ENCODE results near the gene KEAP1. TPM values are rescaled to one million over a fixed set of nuclear protein-coding genes. Genes with fewer than 3 reads are reported as not detected.

KEAP1 gene
- total and polyA plus RNA-seq, 10 of the 15 experiments (the other 5 are each of a cell fraction or from before 2014, with no cell fraction given) = 1.4 to 87.7 (median 48.6) TPM

DNA sequence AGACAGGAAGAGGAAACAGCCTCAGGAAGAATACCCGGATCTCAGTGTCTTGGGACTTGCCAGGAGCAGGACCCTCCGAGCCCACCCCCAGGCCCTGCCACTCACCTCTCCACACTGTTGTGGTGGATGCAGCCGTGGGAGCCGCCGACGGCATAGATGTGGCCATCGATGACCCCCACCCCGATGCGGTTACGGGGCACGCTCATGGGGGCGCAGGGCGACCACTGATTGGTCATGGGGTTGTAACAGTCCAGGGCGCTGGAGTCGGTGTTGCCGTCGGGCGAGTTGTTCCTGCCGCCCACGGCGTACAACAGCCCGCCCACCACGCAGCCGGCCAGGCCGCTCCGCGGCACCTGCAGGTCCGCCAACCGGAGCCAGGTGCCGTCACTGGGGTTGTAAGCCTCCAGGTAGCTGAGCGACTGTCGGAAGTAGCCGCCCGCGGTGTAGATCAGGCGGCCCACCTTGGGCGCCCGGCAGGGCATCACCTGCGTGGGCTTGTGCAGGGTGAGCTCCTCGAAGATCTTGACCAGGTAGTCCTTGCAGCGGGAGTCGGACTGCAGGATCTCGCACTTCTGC, 11.6 kb downstream of the KEAP1 start:
- no peaks in the 10 kb centered on the region for H3K27me3 ChIP-seq (replicated peaks in 1 of 2; ENCODE audit: control insufficient read depth in 2 of 2, insufficient read depth in 2 of 2, low read length in 1 of 2)
- TF ChIP-seq WRNIP1 (IDR thresholded peaks at IDR 0.05; ENCODE audit: borderline replicate concordance, low read depth, low read length) = no peak
- TF ChIP-seq, protein P1, sequence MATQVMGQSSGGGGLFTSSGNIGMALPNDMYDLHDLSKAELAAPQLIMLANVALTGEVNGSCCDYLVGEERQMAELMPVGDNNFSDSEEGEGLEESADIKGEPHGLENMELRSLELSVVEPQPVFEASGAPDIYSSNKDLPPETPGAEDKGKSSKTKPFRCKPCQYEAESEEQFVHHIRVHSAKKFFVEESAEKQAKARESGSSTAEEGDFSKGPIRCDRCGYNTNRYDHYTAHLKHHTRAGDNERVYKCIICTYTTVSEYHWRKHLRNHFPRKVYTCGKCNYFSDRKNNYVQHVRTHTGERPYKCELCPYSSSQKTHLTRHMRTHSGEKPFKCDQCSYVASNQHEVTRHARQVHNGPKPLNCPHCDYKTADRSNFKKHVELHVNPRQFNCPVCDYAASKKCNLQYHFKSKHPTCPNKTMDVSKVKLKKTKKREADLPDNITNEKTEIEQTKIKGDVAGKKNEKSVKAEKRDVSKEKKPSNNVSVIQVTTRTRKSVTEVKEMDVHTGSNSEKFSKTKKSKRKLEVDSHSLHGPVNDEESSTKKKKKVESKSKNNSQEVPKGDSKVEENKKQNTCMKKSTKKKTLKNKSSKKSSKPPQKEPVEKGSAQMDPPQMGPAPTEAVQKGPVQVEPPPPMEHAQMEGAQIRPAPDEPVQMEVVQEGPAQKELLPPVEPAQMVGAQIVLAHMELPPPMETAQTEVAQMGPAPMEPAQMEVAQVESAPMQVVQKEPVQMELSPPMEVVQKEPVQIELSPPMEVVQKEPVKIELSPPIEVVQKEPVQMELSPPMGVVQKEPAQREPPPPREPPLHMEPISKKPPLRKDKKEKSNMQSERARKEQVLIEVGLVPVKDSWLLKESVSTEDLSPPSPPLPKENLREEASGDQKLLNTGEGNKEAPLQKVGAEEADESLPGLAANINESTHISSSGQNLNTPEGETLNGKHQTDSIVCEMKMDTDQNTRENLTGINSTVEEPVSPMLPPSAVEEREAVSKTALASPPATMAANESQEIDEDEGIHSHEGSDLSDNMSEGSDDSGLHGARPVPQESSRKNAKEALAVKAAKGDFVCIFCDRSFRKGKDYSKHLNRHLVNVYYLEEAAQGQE (IDR thresholded peaks at IDR 0.05; ENCODE audit: low read depth, low read length) = no peak
- TF ChIP-seq, protein P2, sequence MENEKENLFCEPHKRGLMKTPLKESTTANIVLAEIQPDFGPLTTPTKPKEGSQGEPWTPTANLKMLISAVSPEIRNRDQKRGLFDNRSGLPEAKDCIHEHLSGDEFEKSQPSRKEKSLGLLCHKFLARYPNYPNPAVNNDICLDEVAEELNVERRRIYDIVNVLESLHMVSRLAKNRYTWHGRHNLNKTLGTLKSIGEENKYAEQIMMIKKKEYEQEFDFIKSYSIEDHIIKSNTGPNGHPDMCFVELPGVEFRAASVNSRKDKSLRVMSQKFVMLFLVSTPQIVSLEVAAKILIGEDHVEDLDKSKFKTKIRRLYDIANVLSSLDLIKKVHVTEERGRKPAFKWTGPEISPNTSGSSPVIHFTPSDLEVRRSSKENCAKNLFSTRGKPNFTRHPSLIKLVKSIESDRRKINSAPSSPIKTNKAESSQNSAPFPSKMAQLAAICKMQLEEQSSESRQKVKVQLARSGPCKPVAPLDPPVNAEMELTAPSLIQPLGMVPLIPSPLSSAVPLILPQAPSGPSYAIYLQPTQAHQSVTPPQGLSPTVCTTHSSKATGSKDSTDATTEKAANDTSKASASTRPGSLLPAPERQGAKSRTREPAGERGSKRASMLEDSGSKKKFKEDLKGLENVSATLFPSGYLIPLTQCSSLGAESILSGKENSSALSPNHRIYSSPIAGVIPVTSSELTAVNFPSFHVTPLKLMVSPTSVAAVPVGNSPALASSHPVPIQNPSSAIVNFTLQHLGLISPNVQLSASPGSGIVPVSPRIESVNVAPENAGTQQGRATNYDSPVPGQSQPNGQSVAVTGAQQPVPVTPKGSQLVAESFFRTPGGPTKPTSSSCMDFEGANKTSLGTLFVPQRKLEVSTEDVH (IDR thresholded peaks at IDR 0.05; ENCODE audit: low read depth, partially characterized antibody) = no peak
- no peak for TF ChIP-seq MTA2 (IDR thresholded peaks at IDR 0.05; ENCODE audit: low read depth)
- TF ChIP-seq CHD1 (IDR thresholded peaks at IDR 0.05; ENCODE audit: low read depth, low read length) = no peak
- TF ChIP-seq KLF5 (IDR thresholded peaks at IDR 0.05; ENCODE audit: partially characterized antibody) = no peak
- no peak for TF ChIP-seq SREBF2 (IDR thresholded peaks at IDR 0.05; ENCODE audit: low read length)
- no peak for TF ChIP-seq KAT2A (conservative IDR thresholded peaks at IDR 0.05; ENCODE audit: control insufficient read depth, low read depth, low read length)
- peaks cover 3% of the 10 kb centered on the region; the same call in 1 of the 2 replicates for H4K20me1 ChIP-seq (ENCODE audit: control insufficient read depth, insufficient read depth)
- no peak overlapping the region for H3K9ac ChIP-seq (ENCODE audit: control insufficient read depth, insufficient read depth, low read length)
- no peaks in the 10 kb centered on the region; the same call in 1 of the 2 replicates for H3K4me1 ChIP-seq (ENCODE audit: control insufficient read depth, insufficient read depth, low read length)
- SMC1A ChIA-PET (ENCODE audit: uncharacterized antibody, unreplicated experiment) = interaction anchor here (0.6 kb wide), 1 partner anchor 624 kb away, joined by 3 read pairs; no protein-coding TSS in a partner anchor
- POLR2A ChIA-PET = no interaction called here
- no peak overlapping the region for H3K4me2 ChIP-seq (ENCODE audit: control insufficient read depth, insufficient read depth)
- no TSS peak for BruUV-seq (replicated peaks)
- intact Hi-C loops (cut with micrococcal nuclease; ENCODE audit: unreplicated experiment) (no loop called here), in situ Hi-C loops (cut with MboI) (no loop called here)
- ATAC-seq (no peak), DNase-seq (ENCODE audit: low read depth, low spot score) (no peak), FAIRE-seq (no peak)
- no peak overlapping the region for H3K4me3 ChIP-seq
- CTCF ChIA-PET = interaction anchor here (1.2 to 1.9 kb wide), 2 partner anchors 13 to 209 kb away, joined by 4 to 7 read pairs; no protein-coding TSS in a partner anchor
- H3K9me3 ChIP-seq (replicated peaks; ENCODE audit: control insufficient read depth, insufficient read depth, low read length) = no peaks in the 10 kb centered on the region
- peaks cover 7% of the 10 kb centered on the region for H3K79me2 ChIP-seq (ENCODE audit: control insufficient read depth, insufficient read depth, low read length)
- RAD21 ChIA-PET (ENCODE audit: unreplicated experiment) = no interaction called here
- 96% methylated on average over 32 of the region's 43 CpGs for WGBS (ENCODE audit: insufficient coverage, insufficient replicate concordance, low lambda C conversion rate, missing lambda C conversion rate)
- H3K36me3 ChIP-seq (ENCODE audit: control insufficient read depth in 2 of 2, insufficient read depth in 2 of 2, low read length in 1 of 2) = peaks cover 17 to 27% of the 10 kb centered on the region in 2 experiments
- no peak overlapping the region for H3K27ac ChIP-seq (ENCODE audit: control insufficient read depth, insufficient read depth)
- no peak overlapping the region for H2AFZ ChIP-seq (ENCODE audit: control insufficient read depth, low read depth, low read length)

All from GM12878 (cell line).